GM18868 (cell line): ENCODE results near the gene IGSF3.
"Not testable (repeated sequence)": the region's sequence is repeated elsewhere in the genome, so short reads cannot be mapped to it uniquely, and the experiment has no call there.

Experiments
- ATAC-seq: cut with Tn5 transposase; IDR thresholded peaks from one replicate; pipeline ENCODE4 v1.9.1; 2021; ENCODE audit warnings: mild to moderate bottlenecking, moderate library complexity; ENCODE audit not compliant: unreplicated experiment

IGSF3 gene

DNA sequence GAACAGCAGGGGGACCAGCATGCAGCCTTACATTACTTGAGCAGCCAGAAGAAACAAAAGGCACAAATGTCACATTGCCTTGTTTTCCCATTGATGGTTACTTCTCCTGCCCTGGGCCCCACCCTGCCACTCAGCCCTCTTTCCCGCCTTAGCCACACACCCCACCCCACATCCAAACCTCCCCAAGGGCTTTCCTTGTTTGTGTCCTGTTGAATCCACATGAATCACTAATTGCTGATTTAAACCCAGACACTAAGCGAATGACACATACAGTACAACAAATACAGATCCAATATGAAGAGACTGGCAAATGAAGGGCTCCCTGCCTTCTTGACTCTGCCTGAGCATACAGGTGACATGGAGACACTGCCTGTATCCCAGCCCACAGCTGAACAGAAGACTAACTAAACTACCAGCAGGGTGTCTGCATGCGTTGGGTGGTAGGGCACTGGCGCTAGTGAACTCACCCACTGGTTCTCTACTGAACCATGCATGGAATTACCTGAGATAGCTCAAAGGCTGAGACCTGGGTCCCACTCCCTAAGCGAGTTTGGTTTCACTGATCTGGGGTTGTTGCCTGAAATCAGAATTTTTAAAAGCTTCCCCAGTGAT, 3.1 kb downstream of the IGSF3 start:
- ATAC-seq, result no peak

- no peak for ATAC-seq
Measured at GRCh38 chr1:116663821-116664220, 3.7 kb downstream of the IGSF3 start.

DNA sequence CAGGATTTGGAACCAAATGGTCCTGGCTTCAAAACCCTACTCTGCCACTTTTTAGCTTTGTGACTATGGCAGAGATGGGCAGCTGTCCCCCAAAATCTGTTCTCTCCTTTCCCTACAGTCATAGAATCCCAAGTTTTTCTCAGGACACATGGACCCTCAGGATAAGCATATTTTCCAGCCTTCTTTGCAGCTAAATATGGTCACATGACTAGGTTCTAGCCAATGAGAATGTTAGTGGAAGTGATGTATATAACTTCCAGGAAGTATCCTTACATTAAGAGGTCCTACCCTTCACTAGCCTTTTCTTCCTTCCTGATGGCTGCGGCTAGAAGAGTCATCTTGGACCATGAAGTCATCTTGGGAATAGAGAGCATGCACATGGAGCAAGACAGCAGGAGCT, 5.9 kb downstream of the IGSF3 start:
- no peak for ATAC-seq

- not testable (repeated sequence) for ATAC-seq
Measured at GRCh38 chr1:116658645-116659044, 8.9 kb downstream of the IGSF3 start.

GRCh38 chr1:116657836-116658235, 9.7 kb downstream of the IGSF3 start:
- ATAC-seq, result not testable (repeated sequence)

DNA sequence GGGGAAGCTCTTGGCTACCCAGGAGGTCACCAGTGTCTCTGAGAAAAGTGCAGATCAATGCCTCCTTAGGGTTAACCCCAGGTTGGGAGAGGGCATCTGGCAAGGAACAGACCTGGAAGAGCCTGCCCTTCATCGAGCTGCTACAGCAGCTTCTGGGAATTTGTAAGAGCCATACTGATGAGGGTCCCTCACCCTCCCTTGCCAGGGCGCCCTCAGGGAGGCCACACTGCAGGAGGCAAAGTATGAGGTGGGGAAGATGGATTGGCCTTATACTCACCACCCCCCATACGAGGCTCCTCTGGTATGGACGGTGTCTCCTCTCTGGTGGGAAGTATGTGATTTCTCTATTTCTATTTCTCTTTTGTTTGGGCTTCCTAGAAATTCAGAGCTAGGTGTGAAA, 13.2 kb downstream of the IGSF3 start:
- no peak for ATAC-seq

DNA sequence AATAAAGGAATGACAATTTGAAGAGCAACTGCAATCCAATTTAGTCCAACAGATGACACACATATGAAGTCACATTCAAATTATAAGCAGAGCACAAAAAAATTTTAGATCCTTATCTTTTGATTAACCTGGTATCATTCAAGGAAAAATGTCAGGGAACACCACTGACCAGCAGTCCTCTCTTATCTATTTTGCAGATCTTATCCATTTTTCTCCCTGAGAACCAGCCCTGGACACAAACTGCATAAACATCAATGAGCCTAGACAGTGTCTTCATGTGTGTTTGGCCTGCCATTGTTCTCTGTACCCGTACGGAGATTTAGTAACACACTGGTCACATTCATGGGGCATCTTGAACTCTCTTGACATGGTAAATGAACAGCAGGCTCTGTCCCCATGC, 14.9 kb downstream of the IGSF3 start:
- not testable (repeated sequence) for ATAC-seq

- ATAC-seq, result not testable (repeated sequence)
Measured at GRCh38 chr1:116650781-116651180, 16.8 kb downstream of the IGSF3 start.

DNA sequence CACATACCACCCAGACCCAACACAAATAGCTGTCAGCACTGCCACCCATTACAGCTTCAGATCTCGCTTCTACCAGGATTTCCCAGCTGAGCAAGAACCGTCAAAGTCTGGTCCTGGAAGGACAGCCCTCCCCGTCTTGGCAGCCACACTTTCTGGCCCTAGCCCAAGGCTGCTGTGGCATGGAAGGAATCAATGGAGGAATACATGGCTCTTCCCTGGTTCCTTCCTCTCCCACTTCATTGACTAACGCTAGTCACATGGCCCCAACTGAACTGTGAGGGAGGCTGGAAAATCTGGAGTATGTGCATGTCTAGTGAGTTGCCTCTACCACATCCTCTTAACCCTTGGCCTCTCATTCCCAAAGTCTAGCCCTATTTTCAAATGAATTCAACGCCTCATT, 18.5 kb downstream of the IGSF3 start:
- not testable (repeated sequence) for ATAC-seq

DNA sequence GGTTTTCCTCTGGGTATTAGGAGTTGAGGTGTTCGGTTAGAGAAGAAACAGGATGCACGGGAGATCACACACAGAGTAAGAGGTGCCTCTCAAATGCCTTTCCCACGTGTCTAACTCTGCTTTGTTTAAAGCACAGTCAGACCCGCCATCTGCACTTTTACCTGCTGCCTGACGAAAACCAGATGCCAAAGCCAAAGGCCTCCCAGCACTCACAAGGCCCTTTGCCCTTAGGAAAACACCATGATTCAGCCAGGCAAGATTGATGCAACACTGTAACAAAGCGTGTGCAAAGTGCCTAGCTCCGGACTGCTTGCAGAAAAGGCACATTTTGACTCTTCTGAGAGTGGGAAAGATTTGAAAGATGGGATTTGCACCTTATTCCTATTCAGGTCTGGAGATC, 19.2 kb downstream of the IGSF3 start:
- not testable (repeated sequence) for ATAC-seq

GRCh38 chr1:116647186-116647585, 20.3 kb downstream of the IGSF3 start:
- ATAC-seq, result not testable (repeated sequence)

DNA sequence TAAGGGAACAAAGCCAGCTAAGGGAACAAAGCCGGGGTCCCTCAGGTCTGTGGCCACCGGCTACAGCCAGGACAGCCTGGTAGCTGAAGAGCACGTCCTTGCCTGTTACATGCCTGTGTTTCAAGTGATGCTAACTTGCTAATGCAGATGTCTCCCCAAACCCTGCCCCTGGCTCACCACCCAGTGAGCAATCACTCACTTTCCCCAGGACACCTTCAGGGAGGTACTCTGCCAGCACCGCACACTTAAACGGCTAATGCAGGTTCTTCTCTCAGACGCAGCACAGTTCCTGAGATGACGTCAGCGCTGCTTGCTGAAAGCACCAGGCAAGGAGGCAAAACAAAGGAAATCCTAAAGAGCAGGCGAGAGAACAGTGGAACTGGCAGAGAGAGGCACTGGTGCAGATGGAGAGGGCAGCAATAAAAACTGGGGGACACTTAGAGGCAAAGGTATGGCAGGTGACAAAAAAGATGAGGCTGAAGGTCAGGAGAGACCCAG, 20.8 kb downstream of the IGSF3 start:
- not testable (repeated sequence) for ATAC-seq

- ATAC-seq, result not testable (repeated sequence)
Measured at GRCh38 chr1:116645802-116646672, 21.5 kb downstream of the IGSF3 start.

DNA sequence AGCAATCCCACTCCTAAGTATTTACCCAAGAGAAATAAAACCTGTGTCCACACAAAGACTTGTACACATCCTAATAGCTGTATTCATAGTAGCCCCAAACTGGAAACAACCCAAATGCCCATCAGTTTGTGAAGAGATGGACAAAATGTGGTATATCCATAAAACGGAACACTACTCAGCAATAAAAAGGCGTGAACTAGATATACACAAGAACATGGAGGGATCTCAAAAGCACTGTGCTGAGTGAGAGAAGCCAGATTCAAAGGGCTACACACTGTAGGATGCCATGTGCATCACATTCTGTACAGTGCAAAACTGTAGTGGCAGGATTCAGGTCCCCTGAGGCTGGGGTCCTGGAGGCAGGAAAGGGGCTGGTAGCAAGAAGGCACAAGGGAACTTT, 22.5 kb downstream of the IGSF3 start:
- not testable (repeated sequence) for ATAC-seq

DNA sequence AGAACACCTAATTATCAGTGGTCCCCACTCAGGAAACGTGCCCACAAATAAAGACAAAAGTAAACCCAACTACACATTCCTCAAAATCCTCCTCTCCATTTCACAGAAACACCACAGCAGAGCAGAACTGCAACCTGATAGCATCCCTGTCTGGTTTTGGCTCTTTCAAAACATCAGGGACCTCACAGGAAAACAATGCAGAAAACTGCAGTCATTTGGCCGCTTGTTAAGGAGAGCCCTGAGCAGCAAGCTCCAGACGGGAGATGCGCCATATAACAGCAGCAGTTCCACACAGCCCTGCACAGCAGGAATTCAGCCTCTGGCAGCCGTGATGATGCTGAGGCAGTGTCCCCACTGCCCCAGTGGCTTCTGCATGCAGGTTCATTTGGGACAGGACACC, 23.4 kb downstream of the IGSF3 start:
- ATAC-seq, result not testable (repeated sequence)

DNA sequence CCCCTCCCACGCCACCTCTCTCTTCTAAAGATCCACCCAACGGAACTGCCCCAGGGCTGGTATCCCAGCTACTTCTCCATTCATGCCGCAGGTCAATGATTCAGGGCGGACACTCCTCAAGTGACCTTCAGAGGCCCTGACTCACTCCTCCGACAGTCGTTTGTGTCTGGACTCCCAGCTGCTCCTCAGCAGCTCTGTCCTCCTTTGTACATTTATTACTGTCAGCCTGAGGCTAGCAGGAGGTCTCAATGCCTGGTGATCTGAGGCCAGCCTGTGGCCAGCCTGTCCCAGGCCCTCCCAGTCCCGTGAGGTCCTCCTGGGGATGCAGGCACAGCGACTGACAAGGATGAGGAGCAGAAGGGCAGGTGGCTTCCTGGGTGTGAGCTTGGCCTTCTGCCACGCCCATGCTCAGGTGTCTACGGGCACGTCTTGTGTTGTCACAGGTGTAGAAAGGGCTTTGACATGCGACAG, 24.2 kb downstream of the IGSF3 start:
- ATAC-seq, result not testable (repeated sequence)

GRCh38 chr1:116642311-116643280, 24.9 kb downstream of the IGSF3 start:
- not testable (repeated sequence) for ATAC-seq

GRCh38 chr1:116637583-116637982, 29.9 kb downstream of the IGSF3 start:
- not testable (repeated sequence) for ATAC-seq

GRCh38 chr1:116636584-116636983, 30.9 kb downstream of the IGSF3 start:
- ATAC-seq, result not testable (repeated sequence)

- not testable (repeated sequence) for ATAC-seq
Measured at GRCh38 chr1:116634386-116634785, 33.1 kb downstream of the IGSF3 start.
